SIG-M5 treated with dmso at 0.1 percent for 504 hours (cell line): ENCODE data around the gene FBLN5.

Experiments
- DNase-seq: peaks from one replicate; lab custom pipeline; 2025; ENCODE audit not compliant: unreplicated experiment; lab: John Stamatoyannopoulos, UW

The FBLN5 gene

DNA sequence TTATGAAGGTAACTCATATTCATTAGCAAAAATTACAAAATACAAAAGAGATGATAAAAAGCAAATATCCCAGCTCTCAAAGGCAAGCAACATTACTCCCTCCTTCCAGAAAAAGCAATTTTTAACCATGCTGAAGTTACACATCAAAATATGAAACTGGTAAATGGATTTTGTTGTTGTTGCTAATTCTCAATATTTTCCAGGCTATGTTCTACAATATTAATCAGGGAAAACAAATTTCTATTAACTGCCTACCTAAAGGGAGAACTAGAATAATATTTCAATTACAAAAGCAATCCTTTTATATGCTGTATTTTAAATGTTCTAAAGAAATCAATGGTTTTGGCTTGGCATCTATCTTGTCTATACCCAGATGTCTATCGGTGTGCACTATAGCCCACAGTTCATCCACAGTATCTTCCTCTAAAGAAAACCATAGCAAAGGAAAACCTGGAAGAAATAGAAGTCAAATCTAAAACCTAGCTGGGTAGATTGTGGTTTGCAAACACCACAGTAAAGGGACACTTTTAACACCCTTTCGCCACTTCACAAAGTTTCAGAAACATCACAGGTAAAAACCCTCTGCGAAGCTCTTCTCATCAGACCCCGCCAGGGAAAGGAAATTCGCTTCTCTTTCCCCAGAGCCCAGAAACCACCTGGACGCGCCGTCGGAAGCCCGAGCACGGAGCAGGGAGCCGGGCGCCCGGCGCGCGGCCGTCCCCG, 112.1 kb downstream of the FBLN5 start:
- no peak for DNase-seq

DNA sequence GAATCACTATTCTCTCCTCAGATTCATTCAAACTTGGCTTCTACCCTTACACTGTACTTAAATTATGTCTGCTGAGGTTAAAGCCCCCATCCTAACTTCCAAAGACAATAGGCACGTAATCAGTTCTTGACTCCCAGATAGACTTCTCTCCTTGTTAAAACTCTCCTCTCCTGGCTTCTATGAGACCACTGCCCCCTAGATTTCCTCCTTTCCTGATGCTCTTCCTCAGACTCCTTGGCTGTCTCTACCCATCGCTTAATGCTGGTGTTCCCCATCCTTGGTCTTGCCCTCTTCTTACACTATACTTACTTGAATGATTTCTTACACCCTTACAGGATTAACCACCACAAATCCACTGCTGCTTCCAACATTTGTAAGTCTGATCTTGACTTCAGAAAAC, 112.9 kb downstream of the FBLN5 start:
- DNase-seq = no peak

DNA sequence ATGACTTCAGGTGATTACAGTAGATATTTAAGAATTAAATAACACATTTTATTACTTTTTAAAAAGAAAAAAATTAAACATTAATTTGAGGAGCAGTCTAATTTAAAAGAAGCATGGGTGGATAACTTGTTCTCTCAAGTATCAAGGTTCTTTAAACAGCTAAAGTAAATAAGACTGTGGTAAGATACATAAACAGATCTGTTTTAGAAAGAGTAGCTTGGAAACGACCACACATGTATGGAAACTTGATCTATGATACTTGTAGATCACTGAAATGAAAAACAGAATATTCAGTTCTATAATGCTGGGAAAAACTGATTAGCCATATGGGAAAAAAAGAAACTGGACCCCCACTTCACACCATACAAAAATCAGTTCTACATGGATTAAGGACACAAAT, 116.2 kb downstream of the FBLN5 start:
- DNase-seq = peak; percentile 4

DNA sequence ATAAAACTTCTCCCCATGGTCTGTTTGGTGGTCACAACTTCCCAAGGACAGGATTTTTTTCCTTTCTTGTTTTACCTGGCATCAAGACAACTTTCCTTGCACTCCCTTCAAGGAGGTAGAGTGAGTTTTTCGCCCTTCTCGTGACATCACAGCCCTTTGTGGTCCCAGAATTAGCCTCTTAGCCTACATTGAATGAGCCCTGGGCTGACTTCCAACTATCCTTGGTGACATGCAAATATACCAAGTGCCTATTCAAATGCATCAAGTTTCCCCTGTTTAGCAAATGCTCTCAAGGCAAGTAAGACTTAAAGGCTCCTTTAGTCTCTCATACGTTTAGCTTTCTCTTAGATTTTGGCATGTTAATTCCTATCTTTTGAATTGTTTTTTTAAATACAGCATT, 116.7 kb downstream of the FBLN5 start:
- peak; percentile 21 for DNase-seq

DNA sequence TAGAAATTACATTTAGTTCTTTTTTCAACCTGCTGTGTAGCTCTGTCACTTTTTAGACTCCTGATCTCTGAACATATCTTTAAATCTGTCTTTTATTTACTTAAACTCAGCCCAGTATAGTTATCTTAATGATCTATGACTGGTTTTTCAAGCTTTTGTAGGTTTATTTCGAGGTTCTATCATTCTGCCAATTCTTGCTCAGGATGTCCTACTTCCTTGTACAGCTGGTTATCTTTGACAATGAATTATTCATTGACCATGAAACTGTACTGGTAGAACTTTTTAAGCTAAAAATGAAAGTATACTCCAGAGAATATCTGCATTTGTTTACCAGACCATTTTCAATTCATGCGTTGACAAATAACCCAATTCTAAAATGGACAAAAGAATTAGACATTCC, 118.0 kb downstream of the FBLN5 start:
- DNase-seq = peak; percentile 54

DNA sequence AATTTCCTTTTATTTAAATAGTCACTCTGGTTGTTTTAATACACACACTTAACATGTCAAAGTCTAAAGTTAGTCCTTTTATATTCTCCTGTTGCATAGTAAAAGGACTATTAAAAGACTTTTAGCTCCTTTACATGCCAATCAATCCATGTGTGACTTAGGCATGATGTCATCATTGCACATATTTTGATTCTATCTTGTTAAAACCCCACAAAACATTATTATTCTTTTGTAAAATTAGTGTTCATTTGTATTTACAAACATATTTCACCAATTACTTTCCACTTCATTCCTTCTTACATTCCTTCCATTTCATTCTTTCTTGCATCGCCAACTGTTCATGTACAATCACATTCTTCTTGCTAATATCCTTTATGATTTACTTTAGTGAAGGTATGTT, 119.7 kb downstream of the FBLN5 start:
- DNase-seq = no peak
